ENCODE measurements around the gene NT5M.

The NT5M gene

DNA sequence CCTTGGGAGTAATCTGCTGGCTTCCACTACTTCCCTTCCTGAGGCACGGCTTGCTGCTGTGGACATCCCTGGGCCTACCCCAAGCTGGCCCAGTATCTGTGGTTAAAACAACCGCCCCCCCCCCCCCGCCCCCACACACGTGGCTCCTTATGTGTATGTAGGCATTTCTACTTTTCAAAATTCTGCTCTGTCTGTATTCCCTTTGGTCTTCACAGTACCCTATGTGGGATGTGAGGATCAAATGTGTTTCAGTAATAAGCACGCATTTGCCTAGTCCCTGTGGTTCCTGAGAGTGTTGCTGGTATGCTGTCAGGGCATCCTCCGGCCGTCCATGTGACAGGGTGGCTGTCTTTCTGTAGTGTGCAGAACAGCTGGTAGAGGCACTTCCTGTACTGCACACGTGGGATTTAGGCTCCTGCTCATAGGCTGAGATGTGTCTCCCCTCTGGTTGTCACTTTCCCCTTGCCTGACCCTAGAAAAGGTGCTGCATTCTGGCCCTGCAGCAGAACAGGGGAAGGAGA is 2.2 kb downstream of the NT5M start:
- peak; percentile 42; the same call in 1 of the 2 replicates for TF ChIP-seq POLR2AphosphoS5 (IDR thresholded peaks at IDR 0.05; ENCODE audit: low read depth)
- TF ChIP-seq SPI1 (IDR thresholded peaks at IDR 0.05; ENCODE audit: borderline replicate concordance, low read depth), result peak; percentile 30; the same call in 1 of the 2 replicates
- TF ChIP-seq, protein P1, sequence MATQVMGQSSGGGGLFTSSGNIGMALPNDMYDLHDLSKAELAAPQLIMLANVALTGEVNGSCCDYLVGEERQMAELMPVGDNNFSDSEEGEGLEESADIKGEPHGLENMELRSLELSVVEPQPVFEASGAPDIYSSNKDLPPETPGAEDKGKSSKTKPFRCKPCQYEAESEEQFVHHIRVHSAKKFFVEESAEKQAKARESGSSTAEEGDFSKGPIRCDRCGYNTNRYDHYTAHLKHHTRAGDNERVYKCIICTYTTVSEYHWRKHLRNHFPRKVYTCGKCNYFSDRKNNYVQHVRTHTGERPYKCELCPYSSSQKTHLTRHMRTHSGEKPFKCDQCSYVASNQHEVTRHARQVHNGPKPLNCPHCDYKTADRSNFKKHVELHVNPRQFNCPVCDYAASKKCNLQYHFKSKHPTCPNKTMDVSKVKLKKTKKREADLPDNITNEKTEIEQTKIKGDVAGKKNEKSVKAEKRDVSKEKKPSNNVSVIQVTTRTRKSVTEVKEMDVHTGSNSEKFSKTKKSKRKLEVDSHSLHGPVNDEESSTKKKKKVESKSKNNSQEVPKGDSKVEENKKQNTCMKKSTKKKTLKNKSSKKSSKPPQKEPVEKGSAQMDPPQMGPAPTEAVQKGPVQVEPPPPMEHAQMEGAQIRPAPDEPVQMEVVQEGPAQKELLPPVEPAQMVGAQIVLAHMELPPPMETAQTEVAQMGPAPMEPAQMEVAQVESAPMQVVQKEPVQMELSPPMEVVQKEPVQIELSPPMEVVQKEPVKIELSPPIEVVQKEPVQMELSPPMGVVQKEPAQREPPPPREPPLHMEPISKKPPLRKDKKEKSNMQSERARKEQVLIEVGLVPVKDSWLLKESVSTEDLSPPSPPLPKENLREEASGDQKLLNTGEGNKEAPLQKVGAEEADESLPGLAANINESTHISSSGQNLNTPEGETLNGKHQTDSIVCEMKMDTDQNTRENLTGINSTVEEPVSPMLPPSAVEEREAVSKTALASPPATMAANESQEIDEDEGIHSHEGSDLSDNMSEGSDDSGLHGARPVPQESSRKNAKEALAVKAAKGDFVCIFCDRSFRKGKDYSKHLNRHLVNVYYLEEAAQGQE (IDR thresholded peaks at IDR 0.05; ENCODE audit: insufficient replicate concordance, low read depth), result no peak
- Histone ChIP-seq H3K4me3 (replicated peaks; ENCODE audit: insufficient read depth, low read length) (no peak overlapping the region), H3K27me3 (ENCODE audit: insufficient read depth, poor library complexity, severe bottlenecking) (no peaks in the 10 kb centered on the region), H3K27ac (replicated peaks) (peak overlapping the region; percentile 83)
- DNase-seq (ENCODE audit: low read depth in 1 of 2, low spot score in 1 of 2), result peak; percentile 68 to 84

DNA sequence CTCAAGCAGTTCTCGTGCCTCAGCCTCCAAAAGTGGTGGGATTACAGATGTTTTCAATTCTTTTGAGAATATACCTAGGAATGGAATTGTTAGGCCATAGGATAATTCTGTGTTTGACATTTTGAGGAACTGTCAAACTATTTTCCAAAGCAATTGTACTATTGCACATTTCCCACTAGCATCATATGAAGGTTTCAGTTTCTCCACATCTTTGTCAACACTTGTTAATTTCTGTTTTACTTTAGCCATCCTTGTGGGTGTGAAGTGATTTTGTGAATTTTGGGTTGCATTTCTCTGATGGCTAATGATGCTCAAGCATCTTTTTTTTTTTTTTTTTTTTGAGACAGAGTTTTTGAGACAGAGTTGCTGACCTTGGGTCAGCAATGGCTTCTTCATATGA is 6.2 kb downstream of the NT5M start:
- Histone ChIP-seq H3K4me3 (replicated peaks; ENCODE audit: insufficient read depth, low read length) (no peak overlapping the region), H3K27ac (replicated peaks) (no peak overlapping the region), H3K27me3 (ENCODE audit: insufficient read depth, poor library complexity, severe bottlenecking) (no peaks in the 10 kb centered on the region)
- no peak for DNase-seq (ENCODE audit: low read depth in 1 of 2, low spot score in 1 of 2)
- TF ChIP-seq, protein P2, sequence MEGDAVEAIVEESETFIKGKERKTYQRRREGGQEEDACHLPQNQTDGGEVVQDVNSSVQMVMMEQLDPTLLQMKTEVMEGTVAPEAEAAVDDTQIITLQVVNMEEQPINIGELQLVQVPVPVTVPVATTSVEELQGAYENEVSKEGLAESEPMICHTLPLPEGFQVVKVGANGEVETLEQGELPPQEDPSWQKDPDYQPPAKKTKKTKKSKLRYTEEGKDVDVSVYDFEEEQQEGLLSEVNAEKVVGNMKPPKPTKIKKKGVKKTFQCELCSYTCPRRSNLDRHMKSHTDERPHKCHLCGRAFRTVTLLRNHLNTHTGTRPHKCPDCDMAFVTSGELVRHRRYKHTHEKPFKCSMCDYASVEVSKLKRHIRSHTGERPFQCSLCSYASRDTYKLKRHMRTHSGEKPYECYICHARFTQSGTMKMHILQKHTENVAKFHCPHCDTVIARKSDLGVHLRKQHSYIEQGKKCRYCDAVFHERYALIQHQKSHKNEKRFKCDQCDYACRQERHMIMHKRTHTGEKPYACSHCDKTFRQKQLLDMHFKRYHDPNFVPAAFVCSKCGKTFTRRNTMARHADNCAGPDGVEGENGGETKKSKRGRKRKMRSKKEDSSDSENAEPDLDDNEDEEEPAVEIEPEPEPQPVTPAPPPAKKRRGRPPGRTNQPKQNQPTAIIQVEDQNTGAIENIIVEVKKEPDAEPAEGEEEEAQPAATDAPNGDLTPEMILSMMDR (IDR thresholded peaks at IDR 0.05; ENCODE audit: insufficient read depth, low read length), result no peak
- no peak for TF ChIP-seq SPI1 (IDR thresholded peaks at IDR 0.05; ENCODE audit: borderline replicate concordance, low read depth)

DNA sequence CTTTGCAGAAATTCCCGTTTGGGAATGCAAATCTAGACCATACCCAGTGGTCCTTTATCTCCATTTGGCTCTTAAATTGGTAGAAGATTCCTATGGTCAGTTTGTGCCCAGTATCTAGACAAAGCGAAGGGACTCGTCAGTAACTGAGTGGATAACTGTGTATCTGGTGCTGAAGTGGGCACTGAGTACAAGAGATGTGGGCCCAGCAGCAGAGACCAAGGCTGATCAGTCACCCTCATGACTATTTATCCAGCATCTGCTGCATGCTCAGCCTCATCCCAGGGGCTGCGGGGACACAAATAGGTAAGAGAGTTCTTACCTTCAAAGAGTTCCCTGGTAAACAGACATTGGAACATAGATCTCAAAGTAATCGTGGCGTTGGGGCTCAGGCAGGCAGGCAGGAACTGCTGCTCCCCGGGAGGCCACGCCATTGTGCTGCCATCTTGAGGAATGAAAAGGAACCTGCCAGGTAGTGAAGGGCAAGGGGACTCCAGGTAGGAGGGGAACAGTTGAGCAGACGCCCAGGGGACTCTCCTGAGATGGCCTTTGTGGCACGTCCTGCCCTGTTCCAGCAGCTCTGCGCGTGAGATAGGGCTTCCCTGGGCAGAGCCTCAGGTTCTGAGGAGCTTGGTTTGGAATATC is 10.3 kb downstream of the NT5M start:
- DNase-seq (ENCODE audit: low read depth in 1 of 2, low spot score in 1 of 2), result peak in 1 of 2 experiments; percentile 56
- TF ChIP-seq SPI1 (IDR thresholded peaks at IDR 0.05; ENCODE audit: borderline replicate concordance, low read depth) (no peak), GABPA (IDR thresholded peaks at IDR 0.05; ENCODE audit: low read depth) (no peak), POLR2AphosphoS5 (IDR thresholded peaks at IDR 0.05; ENCODE audit: low read depth) (no peak)
- TF ChIP-seq, protein P2 (IDR thresholded peaks at IDR 0.05; ENCODE audit: insufficient read depth, low read length), result no peak
- TF ChIP-seq, protein P1 (IDR thresholded peaks at IDR 0.05; ENCODE audit: insufficient replicate concordance, low read depth), result no peak
- no peaks in the 10 kb centered on the region for H3K27me3 ChIP-seq (ENCODE audit: insufficient read depth, poor library complexity, severe bottlenecking)
- no peak overlapping the region for H3K4me3 ChIP-seq (replicated peaks; ENCODE audit: insufficient read depth, low read length)
- H3K27ac ChIP-seq (replicated peaks), result no peak overlapping the region

DNA sequence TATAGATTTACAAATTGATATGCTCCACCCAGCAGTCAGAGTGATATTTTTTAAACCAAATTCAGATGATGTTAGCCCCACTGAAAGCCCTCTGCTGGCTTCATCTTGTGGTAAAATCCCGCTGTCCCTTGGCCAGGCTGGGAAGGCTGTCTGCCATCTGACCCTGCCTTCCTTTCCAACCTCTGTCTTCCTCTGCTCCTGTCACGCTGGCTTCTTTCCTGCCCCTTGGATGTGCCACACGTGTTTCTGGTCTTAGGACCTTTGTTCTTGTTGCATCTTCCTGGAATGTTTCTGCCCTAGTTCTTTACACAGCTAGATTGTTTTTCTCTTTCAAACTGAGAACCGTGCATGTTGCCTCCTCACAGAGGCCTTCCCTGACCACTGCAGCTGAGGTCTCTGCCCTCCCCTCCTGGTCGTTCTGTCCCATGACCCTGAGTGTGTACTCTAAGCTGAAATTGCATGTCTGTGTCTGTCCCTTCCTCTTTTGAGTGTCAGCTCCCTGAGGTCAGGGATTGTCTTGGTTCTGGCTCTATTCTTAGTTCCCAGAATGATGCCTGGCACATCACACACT is 11.4 kb downstream of the NT5M start:
- TF ChIP-seq, protein P1 (IDR thresholded peaks at IDR 0.05; ENCODE audit: insufficient replicate concordance, low read depth), result no peak
- TF ChIP-seq GABPA (IDR thresholded peaks at IDR 0.05; ENCODE audit: low read depth), result no peak
- TF ChIP-seq POLR2AphosphoS5 (IDR thresholded peaks at IDR 0.05; ENCODE audit: low read depth), result no peak
- TF ChIP-seq SPI1 (IDR thresholded peaks at IDR 0.05; ENCODE audit: borderline replicate concordance, low read depth), result no peak
- TF ChIP-seq, protein P2 (IDR thresholded peaks at IDR 0.05; ENCODE audit: insufficient read depth, low read length), result no peak
- no peak for DNase-seq (ENCODE audit: low read depth in 1 of 2, low spot score in 1 of 2)
- Histone ChIP-seq H3K27ac (replicated peaks) (no peak overlapping the region), H3K27me3 (ENCODE audit: insufficient read depth, poor library complexity, severe bottlenecking) (no peaks in the 10 kb centered on the region), H3K4me3 (replicated peaks; ENCODE audit: insufficient read depth, low read length) (no peak overlapping the region)

Data from HL-60 (cell line).